ENCODE data around the gene NLGN2. TPM values are rescaled to one million over a fixed set of nuclear protein-coding genes. Genes with fewer than 3 reads are reported as not detected.

NLGN2 gene
- total RNA-seq, 1 experiment from 2014 or later = 2.2 TPM

GRCh38 chr17:7382901-7383300, 24.7 kb upstream of the NLGN2 start:
- peaks cover 5% of the 10 kb centered on the region for H3K9me3 ChIP-seq (replicated peaks)
- H3K36me3 ChIP-seq = no peaks in the 10 kb centered on the region
- no peak overlapping the region for H3K27ac ChIP-seq
- no peak overlapping the region for H3K4me3 ChIP-seq
- peaks cover 9% of the 10 kb centered on the region for H3K4me1 ChIP-seq (replicated peaks)
- no peak for DNase-seq (ENCODE audit: low read depth in 1 of 2, low spot score in 2 of 2)
- H3K27me3 ChIP-seq (replicated peaks) = peaks cover 53% of the 10 kb centered on the region

- Histone ChIP-seq H3K27ac (no peak overlapping the region), H3K9me3 (replicated peaks) (peaks cover 5% of the 10 kb centered on the region), H3K4me3 (no peak overlapping the region), H3K27me3 (replicated peaks) (peaks cover 53% of the 10 kb centered on the region), H3K36me3 (no peaks in the 10 kb centered on the region), H3K4me1 (replicated peaks) (peaks cover 9% of the 10 kb centered on the region)
- DNase-seq (ENCODE audit: low read depth in 1 of 2, low spot score in 2 of 2) = no peak
Observed at GRCh38 chr17:7383371-7383741, 24.3 kb upstream of the NLGN2 start.

- H3K27me3 ChIP-seq (replicated peaks) = peaks cover 53% of the 10 kb centered on the region
- peak overlapping the region; percentile 18 for H3K4me3 ChIP-seq
- DNase-seq (ENCODE audit: low read depth in 1 of 2, low spot score in 2 of 2) = no peak
- H3K27ac ChIP-seq = no peak overlapping the region
- H3K4me1 ChIP-seq (replicated peaks) = peaks cover 9% of the 10 kb centered on the region
- H3K36me3 ChIP-seq = no peaks in the 10 kb centered on the region
- peaks cover 4% of the 10 kb centered on the region for H3K9me3 ChIP-seq (replicated peaks)
Observed at GRCh38 chr17:7383742-7384488, 23.7 kb upstream of the NLGN2 start.

- no peaks in the 10 kb centered on the region; the same call in 1 of the 2 replicates for H3K9me3 ChIP-seq (replicated peaks)
- H3K27ac ChIP-seq = no peak overlapping the region
- peaks cover 9% of the 10 kb centered on the region for H3K4me1 ChIP-seq (replicated peaks)
- no peaks in the 10 kb centered on the region; the same call in none of the 2 replicates for H3K36me3 ChIP-seq
- peak overlapping the region; percentile 18; the same call in 1 of the 2 replicates for H3K4me3 ChIP-seq
- H3K27me3 ChIP-seq (replicated peaks) = peaks cover 49% of the 10 kb centered on the region
- no peak for DNase-seq (ENCODE audit: low read depth in 1 of 2, low spot score in 2 of 2)
Observed at GRCh38 chr17:7384489-7385081, 23.1 kb upstream of the NLGN2 start.

GRCh38 chr17:7388856-7389255, 18.8 kb upstream of the NLGN2 start:
- no peak for DNase-seq (ENCODE audit: low read depth in 1 of 2, low spot score in 2 of 2)
- H3K27me3 ChIP-seq (replicated peaks) = peaks cover 9% of the 10 kb centered on the region
- peaks cover 12% of the 10 kb centered on the region for H3K36me3 ChIP-seq
- no peak overlapping the region for H3K27ac ChIP-seq
- H3K4me1 ChIP-seq (replicated peaks) = peaks cover 11% of the 10 kb centered on the region
- no peak overlapping the region for H3K4me3 ChIP-seq
- H3K9me3 ChIP-seq (replicated peaks) = no peaks in the 10 kb centered on the region

GRCh38 chr17:7389924-7390910, 17.4 kb upstream of the NLGN2 start:
- H3K27ac ChIP-seq = no peak overlapping the region
- H3K9me3 ChIP-seq (replicated peaks) = no peaks in the 10 kb centered on the region
- no peaks in the 10 kb centered on the region for H3K27me3 ChIP-seq (replicated peaks)
- DNase-seq (ENCODE audit: low read depth in 1 of 2, low spot score in 2 of 2) = no peak
- peaks cover 14% of the 10 kb centered on the region for H3K4me1 ChIP-seq (replicated peaks)
- no peak overlapping the region for H3K4me3 ChIP-seq
- H3K36me3 ChIP-seq = peaks cover 12% of the 10 kb centered on the region

GRCh38 chr17:7391307-7391706, 16.3 kb upstream of the NLGN2 start:
- no peak for DNase-seq (ENCODE audit: low read depth in 1 of 2, low spot score in 2 of 2)
- Histone ChIP-seq H3K4me1 (replicated peaks) (peaks cover 15% of the 10 kb centered on the region), H3K27me3 (replicated peaks) (no peaks in the 10 kb centered on the region), H3K4me3 (no peak overlapping the region), H3K27ac (no peak overlapping the region), H3K36me3 (peaks cover 12% of the 10 kb centered on the region), H3K9me3 (replicated peaks) (no peaks in the 10 kb centered on the region)

GRCh38 chr17:7392696-7393612, 14.7 kb upstream of the NLGN2 start:
- H3K27me3 ChIP-seq (replicated peaks) = no peaks in the 10 kb centered on the region
- no peak overlapping the region for H3K27ac ChIP-seq
- peaks cover 15% of the 10 kb centered on the region for H3K4me1 ChIP-seq (replicated peaks)
- DNase-seq (ENCODE audit: low read depth in 1 of 2, low spot score in 2 of 2) = no peak
- H3K9me3 ChIP-seq (replicated peaks) = no peaks in the 10 kb centered on the region
- H3K4me3 ChIP-seq = peak overlapping the region; percentile 56
- H3K36me3 ChIP-seq = peaks cover 12% of the 10 kb centered on the region

- DNase-seq (ENCODE audit: low read depth in 1 of 2, low spot score in 2 of 2) = peak in 1 of 2 experiments; percentile 33
- Histone ChIP-seq H3K36me3 (peaks cover 12% of the 10 kb centered on the region), H3K9me3 (replicated peaks) (no peaks in the 10 kb centered on the region), H3K4me1 (replicated peaks) (peaks cover 15% of the 10 kb centered on the region), H3K27ac (0 out of 2 replicates have a peak overlapping the region, but pooled peaks have one; percentile 19), H3K4me3 (peak overlapping the region; percentile 56), H3K27me3 (replicated peaks) (no peaks in the 10 kb centered on the region)
Observed at GRCh38 chr17:7393613-7394451, 13.8 kb upstream of the NLGN2 start.

GRCh38 chr17:7394452-7395191, 13.0 kb upstream of the NLGN2 start, which contains the start of gene PLSCR3:
PLSCR3 (minus strand) TSS chr17:7394525; CDS start chr17:7394110, 415 bp downstream.
- Histone ChIP-seq H3K27me3 (replicated peaks) (no peaks in the 10 kb centered on the region), H3K4me3 (peak within 1 kb of the TSS; percentile 56), H3K36me3 (peaks cover 12% of the 10 kb centered on the region), H3K27ac (peak within 1 kb of the TSS; percentile 59), H3K9me3 (replicated peaks) (no peaks in the 10 kb centered on the region), H3K4me1 (replicated peaks) (peaks cover 15% of the 10 kb centered on the region)
- DNase-seq (ENCODE audit: low read depth in 1 of 2, low spot score in 2 of 2) = peak; percentile 85 to 89

- H3K4me1 ChIP-seq (replicated peaks) = peaks cover 20% of the 10 kb centered on the region
- H3K9me3 ChIP-seq (replicated peaks) = no peaks in the 10 kb centered on the region
- no peak overlapping the region for H3K4me3 ChIP-seq
- H3K27ac ChIP-seq = no peak overlapping the region
- DNase-seq (ENCODE audit: low read depth in 1 of 2, low spot score in 2 of 2) = no peak
- peaks cover 4% of the 10 kb centered on the region; the same call in 1 of the 2 replicates for H3K36me3 ChIP-seq
- no peaks in the 10 kb centered on the region for H3K27me3 ChIP-seq (replicated peaks)
Observed at GRCh38 chr17:7396147-7396546, 11.5 kb upstream of the NLGN2 start.

Data from SJSA1 (cell line).